ENCODE data around the gene AGTRAP.

Gene AGTRAP

DNA sequence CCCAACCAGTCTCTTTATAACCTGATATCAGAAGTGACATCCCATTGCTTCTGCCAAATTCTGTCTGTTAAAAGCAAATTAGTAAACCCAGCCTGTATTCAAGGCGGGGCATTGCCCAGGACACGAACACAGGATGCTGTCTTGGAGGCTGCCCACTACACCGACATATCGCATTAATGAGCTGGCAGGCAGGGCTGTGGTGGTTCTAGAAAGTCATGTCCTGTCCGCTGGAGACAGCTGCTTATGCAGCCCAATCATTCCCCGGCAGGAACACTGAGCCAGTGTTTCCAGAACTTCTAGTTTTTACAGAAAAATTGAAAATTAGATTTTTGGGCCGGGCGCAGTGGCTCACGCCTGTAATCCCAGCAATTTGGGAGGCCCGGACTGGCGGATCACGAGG, 45.4 kb downstream of the AGTRAP start:
- Histone ChIP-seq H3K36me3 (ENCODE audit: insufficient read depth, low read length) (no peaks in the 10 kb centered on the region), H3K9ac (ENCODE audit: low read depth, low read length) (peak overlapping the region; percentile 0)

DNA sequence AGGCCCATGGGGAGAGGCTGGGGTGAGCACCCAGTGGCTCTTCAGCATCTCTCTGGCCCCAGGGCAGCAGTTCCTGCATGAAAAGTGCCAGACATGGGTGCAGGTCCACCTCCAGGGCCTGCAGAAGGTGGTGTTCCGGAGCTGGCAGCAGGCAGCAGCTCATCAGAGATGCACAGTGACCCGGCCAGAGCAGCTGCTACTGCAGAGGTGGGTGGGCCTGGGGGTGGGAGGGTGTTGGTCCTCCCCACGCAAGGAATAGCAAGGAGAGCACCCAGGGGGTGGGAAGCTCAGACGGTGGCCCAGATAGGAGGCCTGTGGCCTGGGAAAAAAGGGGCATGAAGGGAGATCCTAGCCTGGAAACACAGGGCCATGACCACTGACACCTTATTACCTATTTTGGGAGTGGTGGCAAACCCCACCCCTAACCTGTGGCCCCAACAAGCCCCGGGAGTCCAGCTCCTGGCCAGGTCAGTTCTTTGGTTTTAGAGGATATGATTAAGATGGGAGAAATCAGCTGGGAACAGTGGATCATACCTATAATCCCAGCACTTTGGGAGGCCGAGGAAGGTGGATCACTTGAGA, 46.3 kb downstream of the AGTRAP start:
- no peaks in the 10 kb centered on the region for H3K36me3 ChIP-seq (ENCODE audit: insufficient read depth, low read length)
- peaks cover 19% of the 10 kb centered on the region for H3K4me1 ChIP-seq (ENCODE audit: control insufficient read depth, insufficient read depth, low read length)
- no peak overlapping the region for H3K4me3 ChIP-seq (ENCODE audit: low read length)
- H3K27me3 ChIP-seq (ENCODE audit: control insufficient read depth, insufficient read depth, low read length): no peaks in the 10 kb centered on the region
- H3K4me2 ChIP-seq (ENCODE audit: low read length): no peak overlapping the region
- H3K9me3 ChIP-seq (replicated peaks; ENCODE audit: low read length): no peaks in the 10 kb centered on the region
- no peak overlapping the region for H3K9ac ChIP-seq (ENCODE audit: low read depth, low read length)

More for the DNA sequence above, 45.4 kb downstream of the AGTRAP start:
- Histone ChIP-seq H3K4me3 (ENCODE audit: low read length) (no peak overlapping the region), H3K9me3 (replicated peaks; ENCODE audit: low read length) (no peaks in the 10 kb centered on the region), H3K4me1 (ENCODE audit: control insufficient read depth, insufficient read depth, low read length) (peaks cover 14% of the 10 kb centered on the region), H3K4me2 (ENCODE audit: low read length) (no peak overlapping the region), H3K27me3 (ENCODE audit: control insufficient read depth, insufficient read depth, low read length) (no peaks in the 10 kb centered on the region)

DNA sequence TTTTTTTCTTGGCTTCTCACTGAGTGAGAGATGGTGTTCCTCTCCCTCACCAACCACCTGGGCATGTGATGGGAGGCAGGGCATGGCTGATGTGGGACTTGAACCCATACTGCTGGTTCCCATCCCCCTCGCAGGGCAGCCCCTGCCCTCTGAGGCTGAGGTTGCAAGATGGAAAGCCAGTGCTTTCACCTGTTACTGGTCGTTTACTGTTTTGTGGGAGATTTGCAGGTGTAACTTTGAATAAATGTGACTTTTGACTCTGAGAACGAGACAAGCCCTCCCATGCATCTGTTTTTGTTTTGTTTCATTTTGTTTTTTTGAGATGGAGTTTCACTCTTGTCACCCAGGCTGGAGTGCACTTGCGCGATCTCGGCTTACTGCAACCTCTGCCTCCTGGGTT, 47.6 kb downstream of the AGTRAP start:
- Histone ChIP-seq H3K27me3 (ENCODE audit: control insufficient read depth, insufficient read depth, low read length) (no peaks in the 10 kb centered on the region), H3K4me3 (ENCODE audit: low read length) (no peak overlapping the region), H3K9me3 (replicated peaks; ENCODE audit: low read length) (no peaks in the 10 kb centered on the region), H3K36me3 (ENCODE audit: insufficient read depth, low read length) (no peaks in the 10 kb centered on the region), H3K4me2 (ENCODE audit: low read length) (no peak overlapping the region), H3K9ac (ENCODE audit: low read depth, low read length) (no peak overlapping the region), H3K4me1 (ENCODE audit: control insufficient read depth, insufficient read depth, low read length) (peaks cover 28% of the 10 kb centered on the region)

DNA sequence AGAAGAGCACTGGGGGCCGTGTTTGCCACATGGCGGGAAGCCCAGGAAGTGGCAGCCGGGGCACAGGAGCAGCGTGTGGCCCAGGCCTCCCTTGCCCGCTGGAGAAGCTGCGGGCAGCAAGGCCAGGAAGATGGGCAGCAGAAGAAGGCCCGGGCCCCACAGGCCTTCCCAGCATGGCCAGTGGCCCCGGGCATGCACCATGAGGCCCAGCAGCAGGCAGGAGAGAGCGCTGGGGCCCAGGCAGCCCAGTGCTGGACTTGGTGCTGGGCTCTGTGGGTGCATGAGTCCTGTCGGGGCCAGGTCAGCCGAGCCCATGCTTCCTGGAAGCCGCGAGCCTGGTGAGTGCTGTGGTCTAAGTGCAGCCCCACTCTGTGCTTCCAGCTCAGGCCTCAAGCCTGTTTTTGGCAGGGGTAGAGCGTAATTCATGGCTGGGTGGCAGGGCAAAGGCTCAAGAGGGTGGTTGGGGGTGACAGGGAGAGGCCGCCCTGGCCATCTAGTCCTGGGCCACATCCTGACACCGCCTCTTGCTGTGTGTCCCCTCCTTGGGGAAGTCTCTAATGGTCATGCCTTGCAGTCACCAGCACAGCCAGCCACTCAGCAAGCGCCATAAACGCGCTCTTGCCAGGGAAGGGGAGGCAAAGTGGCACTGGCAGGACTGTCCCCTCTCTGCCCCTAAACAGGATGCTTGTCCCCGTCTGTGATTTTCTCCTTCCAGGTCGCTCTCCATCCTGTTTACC, 48.5 kb downstream of the AGTRAP start:
- peak overlapping the region; percentile 32 for H3K9ac ChIP-seq (ENCODE audit: low read depth, low read length)
- H3K4me2 ChIP-seq (ENCODE audit: low read length): peak overlapping the region; percentile 72
- H3K27me3 ChIP-seq (ENCODE audit: control insufficient read depth, insufficient read depth, low read length): no peaks in the 10 kb centered on the region
- H3K36me3 ChIP-seq (ENCODE audit: insufficient read depth, low read length): no peaks in the 10 kb centered on the region
- peaks cover 28% of the 10 kb centered on the region for H3K4me1 ChIP-seq (ENCODE audit: control insufficient read depth, insufficient read depth, low read length)
- H3K4me3 ChIP-seq (ENCODE audit: low read length): peak overlapping the region; percentile 41
- no peaks in the 10 kb centered on the region for H3K9me3 ChIP-seq (replicated peaks; ENCODE audit: low read length)

DNA sequence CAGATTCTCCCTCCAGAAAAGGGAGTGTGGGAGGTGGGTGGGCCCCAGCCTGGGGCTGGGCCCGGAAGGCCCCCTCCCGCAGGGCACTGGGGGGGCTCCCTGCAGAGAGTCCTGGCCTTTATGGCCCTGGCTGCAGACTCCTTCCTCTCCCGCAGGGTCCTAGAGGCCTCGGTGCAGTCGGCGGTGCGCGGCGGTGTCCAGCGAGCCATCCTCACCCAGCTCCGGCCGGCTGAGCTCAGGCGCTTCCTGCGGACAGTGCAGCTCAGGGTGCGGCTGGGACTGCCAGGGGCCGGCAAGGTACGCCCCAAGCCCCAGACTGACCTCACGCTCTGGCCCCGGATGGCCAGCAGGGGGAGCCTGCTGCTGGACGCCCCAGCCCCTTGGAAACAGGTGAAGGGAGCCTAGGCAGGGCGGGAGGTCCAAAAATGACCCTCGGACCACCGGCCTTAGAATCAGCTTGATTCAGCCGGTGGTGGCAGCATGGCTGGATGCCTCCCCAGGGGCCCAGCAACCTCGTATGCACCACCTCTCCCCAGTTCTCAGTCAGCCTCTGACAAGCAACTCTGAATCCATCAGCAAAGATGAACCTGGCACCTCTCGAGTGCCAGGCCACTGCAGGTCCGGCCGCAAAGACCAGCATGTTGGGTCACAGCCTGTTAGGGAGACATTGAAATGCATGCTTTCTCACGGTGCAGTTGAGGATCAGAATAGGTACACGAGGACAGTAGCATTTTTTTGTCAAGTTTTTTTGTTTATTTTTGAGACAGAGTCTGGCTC, 49.2 kb downstream of the AGTRAP start:
- Histone ChIP-seq H3K9ac (ENCODE audit: low read depth, low read length) (peak overlapping the region; percentile 32), H3K27me3 (ENCODE audit: control insufficient read depth, insufficient read depth, low read length) (no peaks in the 10 kb centered on the region), H3K4me2 (ENCODE audit: low read length) (peak overlapping the region; percentile 72), H3K9me3 (replicated peaks; ENCODE audit: low read length) (no peaks in the 10 kb centered on the region), H3K36me3 (ENCODE audit: insufficient read depth, low read length) (peaks cover under 1% of the 10 kb centered on the region), H3K4me1 (ENCODE audit: control insufficient read depth, insufficient read depth, low read length) (peaks cover 30% of the 10 kb centered on the region), H3K4me3 (ENCODE audit: low read length) (peak overlapping the region; percentile 41)

DNA sequence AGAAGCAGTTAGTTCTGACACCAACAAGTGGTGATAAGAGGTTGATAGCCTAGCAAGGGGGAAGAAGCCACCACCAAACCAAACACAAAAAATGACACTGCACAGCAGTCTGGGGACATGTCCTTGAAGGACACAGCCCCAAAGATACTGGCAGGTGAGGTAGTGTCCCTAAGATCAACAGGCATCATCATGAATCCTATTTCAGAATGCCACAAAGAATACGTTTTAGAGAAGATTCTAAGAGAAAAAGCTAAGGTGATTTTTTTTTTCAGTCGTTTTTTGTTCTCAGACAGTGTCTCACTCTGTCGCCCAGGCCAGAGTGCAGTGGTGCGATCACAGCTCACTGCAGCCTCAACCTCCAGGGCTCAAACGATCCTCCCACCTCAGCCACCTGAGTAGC, 50.2 kb downstream of the AGTRAP start:
- Histone ChIP-seq H3K4me1 (ENCODE audit: control insufficient read depth, insufficient read depth, low read length) (peaks cover 38% of the 10 kb centered on the region), H3K4me3 (ENCODE audit: low read length) (no peak overlapping the region), H3K9ac (ENCODE audit: low read depth, low read length) (no peak overlapping the region), H3K36me3 (ENCODE audit: insufficient read depth, low read length) (peaks cover 3% of the 10 kb centered on the region), H3K9me3 (replicated peaks; ENCODE audit: low read length) (no peaks in the 10 kb centered on the region), H3K4me2 (ENCODE audit: low read length) (no peak overlapping the region), H3K27me3 (ENCODE audit: control insufficient read depth, insufficient read depth, low read length) (no peaks in the 10 kb centered on the region)

DNA sequence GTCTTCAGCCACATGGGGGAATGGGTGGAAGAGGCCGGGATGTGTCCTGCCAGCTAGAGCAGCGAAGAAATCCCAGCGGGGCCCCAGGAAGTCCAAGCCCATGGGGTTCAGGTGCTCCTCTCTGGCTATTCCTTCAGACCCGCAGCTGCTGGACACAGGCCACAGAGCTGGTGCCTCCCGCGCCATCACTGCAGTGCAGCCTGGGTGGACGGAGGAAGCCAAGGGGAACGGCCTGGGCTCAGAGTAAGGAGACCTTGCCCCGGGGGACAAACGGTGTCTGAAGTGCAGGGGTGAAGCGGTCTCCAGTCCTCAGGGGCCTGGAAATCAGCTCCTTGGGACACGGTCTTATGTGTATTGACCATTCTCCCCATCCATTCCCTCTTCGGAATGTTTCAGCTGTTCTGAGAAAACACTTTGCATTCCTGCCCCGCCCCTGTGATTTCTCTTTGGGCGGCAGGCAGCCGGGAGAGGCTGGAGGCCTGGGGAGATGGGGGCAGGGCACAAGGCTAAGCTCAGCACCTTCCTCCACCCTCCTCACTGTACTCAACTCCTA, 51.4 kb downstream of the AGTRAP start:
- Histone ChIP-seq H3K4me1 (ENCODE audit: control insufficient read depth, insufficient read depth, low read length) (peaks cover 40% of the 10 kb centered on the region), H3K4me2 (ENCODE audit: low read length) (peak overlapping the region; percentile 69), H3K9me3 (replicated peaks; ENCODE audit: low read length) (no peaks in the 10 kb centered on the region), H3K27me3 (ENCODE audit: control insufficient read depth, insufficient read depth, low read length) (no peaks in the 10 kb centered on the region), H3K9ac (ENCODE audit: low read depth, low read length) (peak overlapping the region; percentile 45), H3K4me3 (ENCODE audit: low read length) (peak overlapping the region; percentile 48), H3K36me3 (ENCODE audit: insufficient read depth, low read length) (peaks cover 3% of the 10 kb centered on the region)

DNA sequence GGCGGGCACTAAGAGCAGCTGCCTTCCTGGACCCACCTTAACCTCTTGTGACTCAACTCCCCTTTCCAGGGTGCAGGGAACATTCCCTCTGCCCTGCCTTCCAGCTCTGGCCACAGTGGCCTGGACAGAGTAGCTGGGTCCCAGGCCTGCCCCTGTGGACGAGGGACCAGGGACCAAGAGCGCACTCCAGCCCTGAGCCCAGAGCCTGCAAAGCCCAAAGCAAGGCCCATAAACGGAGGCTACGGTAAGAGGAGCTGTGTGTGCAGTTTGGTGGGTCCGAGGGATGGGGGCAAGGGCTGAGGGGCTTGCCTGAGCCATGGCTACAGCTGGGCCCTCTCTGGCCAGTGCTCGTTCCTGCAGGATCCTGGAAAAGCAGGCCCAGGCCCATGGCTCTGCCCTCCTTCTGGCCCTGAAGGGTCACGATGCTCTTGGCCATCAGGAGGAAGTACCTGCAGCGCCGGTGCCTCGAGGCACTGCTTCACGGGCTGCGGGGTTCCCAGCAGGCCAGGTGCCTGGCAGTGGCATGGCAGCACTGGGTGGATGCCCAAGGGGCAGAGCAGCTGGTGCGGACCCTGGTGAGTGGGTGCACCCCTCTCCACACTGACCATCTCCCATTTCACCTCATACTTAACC, 52.0 kb downstream of the AGTRAP start:
- peak overlapping the region; percentile 6 for H3K9ac ChIP-seq (ENCODE audit: low read depth, low read length)
- H3K4me2 ChIP-seq (ENCODE audit: low read length): peak overlapping the region; percentile 69
- H3K4me1 ChIP-seq (ENCODE audit: control insufficient read depth, insufficient read depth, low read length): peaks cover 40% of the 10 kb centered on the region
- no peaks in the 10 kb centered on the region for H3K9me3 ChIP-seq (replicated peaks; ENCODE audit: low read length)
- peaks cover 3% of the 10 kb centered on the region for H3K36me3 ChIP-seq (ENCODE audit: insufficient read depth, low read length)
- no peaks in the 10 kb centered on the region for H3K27me3 ChIP-seq (ENCODE audit: control insufficient read depth, insufficient read depth, low read length)
- H3K4me3 ChIP-seq (ENCODE audit: low read length): no peak overlapping the region

DNA sequence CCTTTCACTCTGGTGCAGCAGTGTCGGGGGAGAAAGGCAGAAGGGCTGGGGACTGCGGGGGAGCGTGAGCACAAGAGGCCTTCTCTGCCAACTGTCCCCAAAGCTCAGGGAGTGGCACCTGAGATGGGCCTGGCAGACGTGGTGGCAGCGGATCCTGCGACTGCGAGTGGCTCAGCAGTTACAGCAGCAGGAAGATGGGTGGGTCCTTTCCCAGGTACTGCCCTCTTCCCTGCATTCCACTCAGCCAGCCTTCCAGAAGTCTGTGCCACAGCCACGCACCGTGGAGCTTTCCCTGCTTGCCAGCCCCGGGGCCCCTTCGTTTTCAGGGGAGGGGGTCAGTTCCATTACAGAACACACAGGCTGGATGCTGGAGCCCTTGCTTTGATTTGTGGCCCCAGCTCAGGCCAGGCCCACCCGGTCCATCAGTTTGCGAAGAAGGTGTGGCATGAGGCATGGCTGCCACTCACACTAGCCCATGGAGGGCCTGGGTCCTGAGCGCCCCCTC, 52.7 kb downstream of the AGTRAP start:
- Histone ChIP-seq H3K9ac (ENCODE audit: low read depth, low read length) (no peak overlapping the region), H3K27me3 (ENCODE audit: control insufficient read depth, insufficient read depth, low read length) (no peaks in the 10 kb centered on the region), H3K4me2 (ENCODE audit: low read length) (no peak overlapping the region), H3K4me1 (ENCODE audit: control insufficient read depth, insufficient read depth, low read length) (peaks cover 40% of the 10 kb centered on the region), H3K4me3 (ENCODE audit: low read length) (no peak overlapping the region), H3K9me3 (replicated peaks; ENCODE audit: low read length) (no peaks in the 10 kb centered on the region), H3K36me3 (ENCODE audit: insufficient read depth, low read length) (peaks cover 3% of the 10 kb centered on the region)

DNA sequence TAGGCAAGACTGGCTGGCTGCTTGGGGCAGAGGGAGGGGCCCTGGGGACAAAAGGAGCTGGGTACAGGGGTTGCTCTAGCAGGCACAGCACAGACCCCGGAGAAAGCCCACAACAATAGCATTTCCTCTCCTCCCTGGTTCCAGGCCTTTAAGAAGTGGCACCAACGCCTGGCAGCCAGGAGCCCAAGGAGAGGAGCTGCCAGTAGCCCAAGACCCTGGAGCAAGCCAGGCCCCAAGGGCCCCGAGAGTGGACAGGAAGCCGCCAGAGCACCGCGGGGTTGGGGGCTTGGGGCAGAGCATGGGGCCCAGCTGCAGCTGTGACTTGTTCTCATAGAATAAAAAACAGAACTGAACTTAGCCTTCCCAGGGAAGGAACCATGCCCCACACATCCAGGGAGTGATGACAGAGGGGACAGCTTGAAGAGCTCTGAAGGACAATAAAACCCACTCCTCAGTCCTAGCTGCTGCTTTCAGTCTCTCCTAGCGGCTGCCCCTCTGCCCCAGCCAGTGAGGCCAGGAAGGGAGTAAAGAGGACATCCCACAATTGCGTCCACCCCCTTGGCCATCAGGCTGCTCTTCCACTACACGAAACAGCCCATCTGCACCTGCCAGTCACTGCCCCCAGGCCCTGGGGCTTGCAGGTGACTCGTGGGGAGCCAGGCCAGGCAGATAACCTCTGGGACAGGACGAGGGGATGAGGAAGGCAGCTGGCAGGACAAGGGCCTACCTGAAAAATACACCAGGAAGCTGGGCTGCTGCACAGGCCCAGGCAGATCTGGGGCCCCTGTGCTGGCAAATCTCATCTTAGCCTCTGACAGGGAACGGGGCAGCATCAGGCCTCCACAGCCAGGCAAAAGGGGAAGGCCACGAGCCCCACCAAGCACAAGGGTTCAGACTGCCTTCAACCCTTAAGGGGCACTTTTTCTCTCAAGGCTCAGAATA, 53.5 kb downstream of the AGTRAP start:
- no peaks in the 10 kb centered on the region for H3K27me3 ChIP-seq (ENCODE audit: control insufficient read depth, insufficient read depth, low read length)
- peaks cover 40% of the 10 kb centered on the region for H3K4me1 ChIP-seq (ENCODE audit: control insufficient read depth, insufficient read depth, low read length)
- no peaks in the 10 kb centered on the region for H3K9me3 ChIP-seq (replicated peaks; ENCODE audit: low read length)
- H3K9ac ChIP-seq (ENCODE audit: low read depth, low read length): no peak overlapping the region
- peaks cover 6% of the 10 kb centered on the region for H3K36me3 ChIP-seq (ENCODE audit: insufficient read depth, low read length)
- no peak overlapping the region for H3K4me2 ChIP-seq (ENCODE audit: low read length)
- H3K4me3 ChIP-seq (ENCODE audit: low read length): no peak overlapping the region

Measured in skeletal muscle satellite cell (primary cell).